Stimulated activated CD8-positive, alpha-beta memory T cell treated with anti-CD3 and anti-CD28 coated beads, Interleukin-12 subunit alpha, Interleukin-12 subunit beta, amount 100 ng/mL, for 24 hours (primary cell): ENCODE results near the gene GGNBP2.

Experiments used
- DNase-seq: peaks from one replicate; pipeline ENCODE4 v3.0.0-alpha.2; 2020; ENCODE audit errors: extremely low read depth

Gene GGNBP2

GRCh38 chr17:36550491-36551417 lies 6.0 kb downstream of the GGNBP2 start:
- DNase-seq = no peak

- DNase-seq = no peak
Observed at GRCh38 chr17:36553459-36553858, 8.7 kb downstream of the GGNBP2 start.

GRCh38 chr17:36566081-36566480 lies 21.4 kb downstream of the GGNBP2 start:
- DNase-seq = no peak

- DNase-seq = no peak
Observed at GRCh38 chr17:36575028-36575427, 30.3 kb downstream of the GGNBP2 start.

GRCh38 chr17:36576793-36577192 lies 32.1 kb downstream of the GGNBP2 start:
- DNase-seq = no peak

- DNase-seq = no peak
Observed at GRCh38 chr17:36578671-36579070, 34.0 kb downstream of the GGNBP2 start.

GRCh38 chr17:36583787-36584186 lies 39.1 kb downstream of the GGNBP2 start:
- no peak for DNase-seq

GRCh38 chr17:36586138-36586537 lies 41.4 kb downstream of the GGNBP2 start:
- DNase-seq = no peak

- no peak for DNase-seq
Observed at GRCh38 chr17:36590082-36590481, 45.4 kb downstream of the GGNBP2 start.

- peak; percentile 47 for DNase-seq
Observed at GRCh38 chr17:36591434-36592315, 47.0 kb downstream of the GGNBP2 start, which contains the start of gene DHRS11. TSS of gene DHRS11 (plus strand) at chr17:36591879. CDS start at chr17:36592010, 131 bp downstream.

- no peak for DNase-seq
Observed at GRCh38 chr17:36592316-36592715, 47.6 kb downstream of the GGNBP2 start.

GRCh38 chr17:36592716-36593321 lies 48.1 kb downstream of the GGNBP2 start:
- no peak for DNase-seq

- no peak for DNase-seq
Observed at GRCh38 chr17:36593656-36594316, 49.1 kb downstream of the GGNBP2 start.

- DNase-seq = no peak
Observed at GRCh38 chr17:36594626-36595401, 50.1 kb downstream of the GGNBP2 start.

- DNase-seq = no peak
Observed at GRCh38 chr17:36597226-36597625, 52.5 kb downstream of the GGNBP2 start.

- DNase-seq = no peak
Observed at GRCh38 chr17:36597866-36598777, 53.4 kb downstream of the GGNBP2 start.

- DNase-seq = no peak
Observed at GRCh38 chr17:36598951-36599401, 54.3 kb downstream of the GGNBP2 start.

- no peak for DNase-seq
Observed at GRCh38 chr17:36599546-36600250, 55.0 kb downstream of the GGNBP2 start.

GRCh38 chr17:36600465-36600864 lies 55.7 kb downstream of the GGNBP2 start:
- no peak for DNase-seq
